H9 (cell line): ENCODE results near the gene CDH13. TPM values are rescaled to one million over a fixed set of nuclear protein-coding genes. Genes with fewer than 3 reads are reported as not detected.

ENCODE experiments used
- DNase-seq: peaks from one replicate; pipeline ENCODE4 v3.0.0-alpha.2; 2017
- H2AFZ ChIP-seq: one replicate; pipeline ENCODE4 v1.6.1; 2013; ENCODE audit warnings: mild to moderate bottlenecking, low read length, control low read depth, moderate library complexity
- H2AK5ac ChIP-seq: 2 replicates; pipeline ENCODE4 v1.6.1; 2013; ENCODE audit warnings: low read length, control low read depth, mixed read lengths; ENCODE audit not compliant: insufficient read length
- H2BK120ac ChIP-seq: one replicate; pipeline ENCODE4 v1.6.1; 2013; ENCODE audit warnings: low read depth, mild to moderate bottlenecking, low read length, control low read depth, inconsistent platforms; ENCODE audit not compliant: poor library complexity, severe bottlenecking
- H2BK12ac ChIP-seq: 2 replicates; pipeline ENCODE4 v1.6.1; 2013; ENCODE audit warnings: low read length, control low read depth, mixed read lengths, low read depth; ENCODE audit not compliant: insufficient read length
- H2BK15ac ChIP-seq: 2 replicates; pipeline ENCODE4 v1.6.1; 2013; ENCODE audit warnings: low read depth, low read length, control low read depth
- H2BK20ac ChIP-seq: one replicate; pipeline ENCODE4 v1.6.1; 2013; ENCODE audit warnings: low read depth, mild to moderate bottlenecking, low read length, control low read depth, inconsistent platforms; ENCODE audit not compliant: poor library complexity, severe bottlenecking
- H2BK5ac ChIP-seq: 2 replicates; pipeline ENCODE4 v1.6.1; 2013; ENCODE audit warnings: low read length, control low read depth, mixed read lengths; ENCODE audit not compliant: insufficient read length
- H3K14ac ChIP-seq: 2 replicates; pipeline ENCODE4 v1.6.1; 2013; ENCODE audit warnings: low read length, control low read depth; ENCODE audit not compliant: insufficient read depth
- H3K18ac ChIP-seq: 2 replicates; pipeline ENCODE4 v1.6.1; 2013; ENCODE audit warnings: low read depth, mild to moderate bottlenecking, mixed read lengths, low read length, control low read depth; ENCODE audit not compliant: insufficient read length
- H3K23ac ChIP-seq: 2 replicates; pipeline ENCODE4 v1.6.1; 2013; ENCODE audit warnings: low read length, control low read depth, mixed read lengths, low read depth; ENCODE audit not compliant: insufficient read length
- H3K23me2 ChIP-seq: 2 replicates; pipeline ENCODE4 v1.6.1; 2013; ENCODE audit warnings: low read depth, mild to moderate bottlenecking, mixed read lengths, low read length, control low read depth; ENCODE audit not compliant: insufficient read length, poor library complexity, severe bottlenecking
- H3K27ac ChIP-seq: 2 replicates; pipeline ENCODE4 v1.5.1; 2013; ENCODE audit warnings: low read length, control low read depth, mixed read lengths, low read depth; ENCODE audit not compliant: insufficient read length
- H3K27me3 ChIP-seq: 2 replicates; pipeline ENCODE4 v1.6.1; 2013; ENCODE audit warnings: low read length, control low read depth, inconsistent platforms; ENCODE audit not compliant: insufficient read depth
- H3K4ac ChIP-seq: 2 replicates; pipeline ENCODE4 v1.6.1; 2013; ENCODE audit warnings: low read depth, mild to moderate bottlenecking, control low read depth, inconsistent platforms, low read length, moderate library complexity
- H3K4me1 ChIP-seq: 2 replicates; pipeline ENCODE4 v1.6.1; 2013; ENCODE audit warnings: low read length, control low read depth, inconsistent platforms; ENCODE audit not compliant: insufficient read depth
- H3K4me2 ChIP-seq: 2 replicates; pipeline ENCODE4 v1.6.1; 2013; ENCODE audit warnings: low read length, control low read depth, mixed read lengths; ENCODE audit not compliant: insufficient read length, insufficient read depth
- H3K56ac ChIP-seq: 2 replicates; pipeline ENCODE4 v1.6.1; 2013; ENCODE audit warnings: low read depth, mild to moderate bottlenecking, mixed read lengths, low read length, control low read depth; ENCODE audit not compliant: insufficient read length
- H3K79me1 ChIP-seq: 2 replicates; pipeline ENCODE4 v1.6.1; 2013; ENCODE audit warnings: low read depth, mild to moderate bottlenecking, moderate library complexity, low read length, control low read depth, inconsistent platforms; ENCODE audit not compliant: insufficient read depth, poor library complexity, severe bottlenecking
- H3K79me2 ChIP-seq: 2 replicates; pipeline ENCODE4 v1.6.1; 2013; ENCODE audit warnings: low read length, control low read depth, inconsistent platforms; ENCODE audit not compliant: insufficient read depth
- H3K9ac ChIP-seq: 2 replicates; pipeline ENCODE4 v1.6.1; 2013; ENCODE audit warnings: low read length, control low read depth, mixed read lengths; ENCODE audit not compliant: insufficient read length; ENCODE audit errors: extremely low read depth
- H3K9me3 ChIP-seq: one replicate; pipeline ENCODE4 v1.6.1; 2013; ENCODE audit warnings: low read depth, low read length, inconsistent platforms; ENCODE audit not compliant: control insufficient read depth
- H3T11ph ChIP-seq: one replicate; pipeline ENCODE4 v1.6.1; 2013; ENCODE audit warnings: mild to moderate bottlenecking, low read length, control low read depth, inconsistent platforms
- H4K20me1 ChIP-seq: one replicate; pipeline ENCODE4 v1.6.1; 2013; ENCODE audit not compliant: control insufficient read depth, insufficient read length, insufficient read depth
- H4K5ac ChIP-seq: 2 replicates; pipeline ENCODE4 v1.6.1; 2013; ENCODE audit warnings: low read depth, mild to moderate bottlenecking, mixed read lengths, low read length, control low read depth; ENCODE audit not compliant: insufficient read length
- H4K8ac ChIP-seq: replicated peaks from 2 replicates; pipeline ENCODE4 v1.6.1; 2013; ENCODE audit warnings: low read length, control low read depth, mixed read lengths, low read depth; ENCODE audit not compliant: insufficient read length
- H4K91ac ChIP-seq: 2 replicates; pipeline ENCODE4 v1.6.1; 2013; ENCODE audit warnings: low read depth, mild to moderate bottlenecking, moderate library complexity, mixed read lengths, low read length, control low read depth; ENCODE audit not compliant: insufficient read length
- H3K27ac Mint-ChIP-seq, 3 experiments: 2 replicates in 2 of 3; 3 replicates in 1 of 3; pipeline ENCODE4 v1.8.0; 2020 to 2021; ENCODE audit warnings: mixed read lengths in 3 of 3, mild to moderate bottlenecking in 1 of 3, moderate library complexity in 1 of 3
- H3K27me3 Mint-ChIP-seq: 2 replicates; pipeline ENCODE4 v1.8.0; 2021; ENCODE audit warnings: low read depth, mild to moderate bottlenecking, moderate library complexity, mixed read lengths
- H3K36me3 Mint-ChIP-seq, 3 experiments: 2 replicates in 2 of 3; 3 replicates in 1 of 3; pipeline ENCODE4 v1.8.0; 2020 to 2021; ENCODE audit warnings: low read depth in 3 of 3, mixed read lengths in 3 of 3; ENCODE audit not compliant: insufficient read depth in 1 of 3
- H3K4me1 Mint-ChIP-seq, 2 experiments: 2 replicates each; pipeline ENCODE4 v1.8.0; 2020; ENCODE audit warnings: mixed read lengths in 2 of 2
- H3K4me3 Mint-ChIP-seq, 2 experiments: 2 replicates in 1 of 2; 3 replicates in 1 of 2; pipeline ENCODE4 v1.8.0; 2020 to 2021; ENCODE audit warnings: mild to moderate bottlenecking in 2 of 2, mixed read lengths in 2 of 2, moderate library complexity in 1 of 2
- H3K9me3 Mint-ChIP-seq, 2 experiments: 2 replicates in 1 of 2; 3 replicates in 1 of 2; pipeline ENCODE4 v1.8.0; 2020; ENCODE audit warnings: mild to moderate bottlenecking in 2 of 2, mixed read lengths in 2 of 2, moderate library complexity in 1 of 2
- CTCF ChIP-seq: fragments of 200-600 bp; sonication (generic); conservative IDR thresholded peaks from 3 replicates; pipeline ENCODE4 v1.8.0; 2021; ENCODE audit warnings: antibody characterized with exemption, mild to moderate bottlenecking
- WGBS: extraction: QIAGEN DNeasy Blood & Tissue Kit; methylation state at CpG from one replicate; pipeline ENCODE4 v1.1.7; 2013; ENCODE audit warnings: missing lambda C conversion rate, low lambda C conversion rate, mixed read lengths; ENCODE audit not compliant: insufficient read length; ENCODE audit errors: extremely low coverage; 5-methylcytosine and 5-hydroxymethylcytosine counted together
- total RNA-seq: library from RNA; stranded (reverse); gene quantifications from 2 replicates; pipeline ENCODE4 v1.2.1, GENCODE V29; 2021

The CDH13 gene
- total RNA-seq, 1 experiment from 2014 or later, result 1.5 TPM

- H3K18ac ChIP-seq, result no peak overlapping the region
- H3K79me2 ChIP-seq, result no peaks in the 10 kb centered on the region
- H4K5ac ChIP-seq, result no peak overlapping the region
- no peak overlapping the region for H2BK20ac ChIP-seq
- TF ChIP-seq CTCF, result no peak
- no peaks in the 10 kb centered on the region for H3K9me3 ChIP-seq
- no peak overlapping the region for H2BK120ac ChIP-seq
- H2AK5ac ChIP-seq, result no peak overlapping the region
- H2BK15ac ChIP-seq, result no peak overlapping the region
- H3K4me2 ChIP-seq, result no peak overlapping the region
- Mint-ChIP-seq H3K4me3 (no peak overlapping the region), H3K36me3 (no peaks in the 10 kb centered on the region), H3K9me3 (no peaks in the 10 kb centered on the region), H3K27ac (no peak overlapping the region), H3K4me1 (no peaks in the 10 kb centered on the region), H3K27me3 (no peaks in the 10 kb centered on the region)
- no CpG with 5 or more reads among the region's 2 CpGs for WGBS
- H3K4ac ChIP-seq, result no peak overlapping the region
- no peaks in the 10 kb centered on the region; the same call in 1 of the 2 replicates for H3K27me3 ChIP-seq
- H3T11ph ChIP-seq, result no peak overlapping the region
- H3K9ac ChIP-seq, result no peak overlapping the region
- H3K56ac ChIP-seq, result no peak overlapping the region
- H2AFZ ChIP-seq, result no peak overlapping the region
- H3K23me2 ChIP-seq, result no peaks in the 10 kb centered on the region
- H4K20me1 ChIP-seq, result no peaks in the 10 kb centered on the region
- H3K27ac ChIP-seq, result no peak overlapping the region
- no peak overlapping the region for H4K91ac ChIP-seq
- H4K8ac ChIP-seq, result no peak overlapping the region
- H3K4me1 ChIP-seq, result no peaks in the 10 kb centered on the region
- H3K23ac ChIP-seq, result no peak overlapping the region
- DNase-seq, result no peak
- H3K14ac ChIP-seq, result no peak overlapping the region
- H2BK12ac ChIP-seq, result no peak overlapping the region
- H3K79me1 ChIP-seq, result no peaks in the 10 kb centered on the region
- no peak overlapping the region for H2BK5ac ChIP-seq
Observed at GRCh38 chr16:82684256-82684655, 57.5 kb downstream of the CDH13 start.
